ENCODE data around the gene LMO7. TPM values are rescaled to one million over a fixed set of nuclear protein-coding genes. Genes with fewer than 3 reads are reported as not detected.

LMO7 gene
- total and polyA plus RNA-seq, 2 of the 8 experiments (the other 6 are each of a cell fraction or from before 2014, with no cell fraction given) = 8.1 to 28.3 TPM

GRCh38 chr13:75896271-75896670, 260.1 kb downstream of the LMO7 start:
- Histone ChIP-seq H2BK120ac (replicated peaks; ENCODE audit: low read depth, low read length) (no peak overlapping the region), H3K9me3 (ENCODE audit: insufficient read depth in 2 of 2, low read depth in 1 of 2, low read length in 1 of 2) (no peaks in the 10 kb centered on the region), H2BK20ac (ENCODE audit: low read length) (no peak overlapping the region), H3K4me1 (replicated peaks in 1 of 4; ENCODE audit: control insufficient read depth in 3 of 4, insufficient read depth in 4 of 4, low read length in 3 of 4) (peaks cover 0 to 4% (median 3%) of the 10 kb centered on the region in 4 experiments; a peak in 3 of 7 replicates), H3K9ac (replicated peaks in 1 of 4; ENCODE audit: extremely low read depth in 1 of 4, low read depth in 3 of 4, low read length in 3 of 4) (no peak overlapping the region), H4K8ac (ENCODE audit: extremely low read depth, insufficient read depth, low read length) (no peak overlapping the region), H3K79me1 (ENCODE audit: low read depth, low read length) (no peaks in the 10 kb centered on the region), H3K79me2 (ENCODE audit: control insufficient read depth in 1 of 2, insufficient read depth in 2 of 2, low read length in 2 of 2) (no peaks in the 10 kb centered on the region), H3K4me3 (ENCODE audit: extremely low read depth in 1 of 4, insufficient read depth in 2 of 4, low read depth in 3 of 4, low read length in 4 of 4) (no peak overlapping the region), H3K56ac (replicated peaks; ENCODE audit: insufficient read length, low read depth, low read length) (no peak overlapping the region), H2BK12ac (ENCODE audit: low read depth, low read length) (no peak overlapping the region), H4K20me1 (replicated peaks in 1 of 2; ENCODE audit: control insufficient read depth in 1 of 2, insufficient read depth in 2 of 2, low read length in 2 of 2) (no peaks in the 10 kb centered on the region), H2AK5ac (ENCODE audit: low read depth, low read length) (no peak overlapping the region), H3K14ac (ENCODE audit: insufficient read length) (no peak overlapping the region), H4K5ac (ENCODE audit: insufficient read length, low read depth, low read length) (no peak overlapping the region), H3K27me3 (replicated peaks in 1 of 4; ENCODE audit: control insufficient read depth in 3 of 4, extremely low read depth in 1 of 4, insufficient read depth in 3 of 4, low read length in 3 of 4) (no peaks in the 10 kb centered on the region), H3K4ac (replicated peaks; ENCODE audit: insufficient read length, low read depth, low read length) (no peak overlapping the region), H2BK15ac (ENCODE audit: low read length) (no peak overlapping the region), H2BK5ac (ENCODE audit: low read depth, low read length) (no peak overlapping the region), H3K23me2 (ENCODE audit: low read depth, low read length) (no peaks in the 10 kb centered on the region), H3K18ac (ENCODE audit: extremely low read depth, low read length) (no peak overlapping the region), H3K4me2 (ENCODE audit: insufficient read depth in 1 of 2, low read depth in 2 of 2, low read length in 2 of 2) (no peak overlapping the region), H2AFZ (ENCODE audit: low read length) (no peak overlapping the region), H3K23ac (ENCODE audit: insufficient read length) (no peak overlapping the region), H3K27ac (ENCODE audit: low read depth, low read length) (no peak overlapping the region), H3K36me3 (ENCODE audit: control insufficient read depth in 2 of 4, insufficient read depth in 4 of 4, low read length in 3 of 4) (no peaks in the 10 kb centered on the region), H4K91ac (replicated peaks; ENCODE audit: insufficient read length, low read length) (no peak overlapping the region)
- POLR2A ChIA-PET (ENCODE audit: partially characterized antibody) = no interaction called here
- DNase-seq (ENCODE audit: low read depth in 1 of 2, low spot score in 2 of 2) (no peak), FAIRE-seq (no peak)
- TF ChIP-seq POLR2A (IDR thresholded peaks at IDR 0.05; ENCODE audit: control extremely low read depth in 1 of 2, low read depth in 2 of 2, low read length in 2 of 2) = no peak
- no peak for TF ChIP-seq CBX8 (IDR thresholded peaks at IDR 0.05; ENCODE audit: borderline replicate concordance, low read depth, low read length)
- TF ChIP-seq TCF12 (IDR thresholded peaks at IDR 0.05; ENCODE audit: low read depth, low read length) = no peak
- no peak for TF ChIP-seq NRF1 (IDR thresholded peaks at IDR 0.05; ENCODE audit: low read depth, low read length)
- TF ChIP-seq SIX5 (IDR thresholded peaks at IDR 0.05; ENCODE audit: low read depth, low read length) = no peak
- no peak for TF ChIP-seq EZH2 (IDR thresholded peaks at IDR 0.05; ENCODE audit: low read depth, low read length, severe bottlenecking)
- no peak for TF ChIP-seq SUZ12 (IDR thresholded peaks at IDR 0.05; ENCODE audit: low read length)
- no peak for TF ChIP-seq RNF2 (IDR thresholded peaks at IDR 0.05; ENCODE audit: borderline replicate concordance, low read depth, low read length, missing control alignments, poor library complexity, severe bottlenecking)
- TF ChIP-seq SAP30 (IDR thresholded peaks at IDR 0.05; ENCODE audit: insufficient read depth, insufficient replicate concordance, low read length) = no peak
- TF ChIP-seq YY1 (IDR thresholded peaks at IDR 0.05; ENCODE audit: low read depth, low read length) = no peak
- no peak for TF ChIP-seq MAFK (IDR thresholded peaks at IDR 0.05; ENCODE audit: low read depth, low read length)
- no peak for TF ChIP-seq JUN (IDR thresholded peaks at IDR 0.05; ENCODE audit: low read depth, low read length)
- no peak for TF ChIP-seq RFX5 (IDR thresholded peaks at IDR 0.05; ENCODE audit: borderline replicate concordance, low read depth, low read length)
- TF ChIP-seq KDM1A (IDR thresholded peaks at IDR 0.05; ENCODE audit: borderline replicate concordance, low read length) = no peak
- TF ChIP-seq TEAD4 (IDR thresholded peaks at IDR 0.05; ENCODE audit: low read depth, low read length) = no peak
- CTCF ChIA-PET (ENCODE audit: partially characterized antibody) = interaction anchor here (1.4 to 8.5 kb wide), 4 partner anchors 10 to 27 kb away, joined by 3 to 47 read pairs (median 6); no protein-coding TSS in a partner anchor
- 88% methylated on average over 2 of the region's 2 CpGs; no CpG with 5 or more reads in 1 of the 2 experiments for WGBS, 2 experiments (ENCODE audit: extremely low coverage in 1 of 2, insufficient coverage in 1 of 2, insufficient read length in 1 of 2, insufficient replicate concordance in 2 of 2, low coverage in 1 of 2, low lambda C conversion rate in 2 of 2, missing lambda C conversion rate in 1 of 2)
